HG03342 (cell line): ENCODE data around the gene VTI1A.

Experiments used
- ATAC-seq: cut with Tn5 transposase; IDR thresholded peaks from one replicate; pipeline ENCODE4 v1.9.1; 2021; ENCODE audit warnings: mild to moderate bottlenecking, moderate library complexity; ENCODE audit not compliant: unreplicated experiment

Gene VTI1A

DNA sequence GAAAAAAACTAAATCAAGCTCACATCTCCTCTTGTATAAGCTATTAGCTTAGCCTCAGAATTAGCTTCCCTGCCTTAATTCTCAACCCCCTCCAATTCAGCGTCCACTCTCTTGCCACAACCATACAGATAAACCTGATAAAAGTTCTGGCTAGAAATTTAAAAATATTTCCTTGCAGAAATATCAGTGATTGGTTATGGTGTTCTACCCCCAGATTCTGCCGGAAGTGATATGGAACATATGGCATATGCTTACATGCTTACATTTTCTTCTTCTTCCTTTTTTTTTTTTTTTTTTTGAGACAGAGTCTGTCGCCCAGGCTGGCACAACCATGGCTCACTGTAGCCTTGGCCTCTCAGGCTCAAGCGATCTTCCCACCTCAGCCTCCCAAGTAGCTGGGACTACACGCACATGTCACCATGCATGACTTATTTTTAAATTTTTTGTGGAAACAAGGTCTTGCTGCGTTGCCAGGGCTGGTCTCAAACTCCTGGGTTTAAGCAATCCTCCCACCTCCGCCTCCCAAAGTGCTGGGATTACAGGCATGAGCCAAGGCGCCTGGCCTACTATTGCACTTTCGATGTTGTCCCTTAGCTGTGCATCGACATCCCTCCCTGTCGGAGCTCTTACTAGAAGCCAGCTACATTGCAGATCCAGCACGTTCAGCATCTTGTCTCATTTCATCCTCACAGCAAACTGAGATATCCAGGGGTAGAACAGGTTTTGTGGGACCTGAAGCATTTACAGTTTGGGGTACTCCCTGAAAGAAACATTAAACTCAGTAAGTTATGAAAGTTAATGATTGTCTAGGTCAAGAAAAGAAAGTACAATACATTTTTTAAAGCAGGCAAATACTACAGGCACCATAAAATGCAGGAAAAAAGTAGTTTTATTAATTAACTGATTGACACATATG is 297.4 kb downstream of the VTI1A start:
- no peak for ATAC-seq

DNA sequence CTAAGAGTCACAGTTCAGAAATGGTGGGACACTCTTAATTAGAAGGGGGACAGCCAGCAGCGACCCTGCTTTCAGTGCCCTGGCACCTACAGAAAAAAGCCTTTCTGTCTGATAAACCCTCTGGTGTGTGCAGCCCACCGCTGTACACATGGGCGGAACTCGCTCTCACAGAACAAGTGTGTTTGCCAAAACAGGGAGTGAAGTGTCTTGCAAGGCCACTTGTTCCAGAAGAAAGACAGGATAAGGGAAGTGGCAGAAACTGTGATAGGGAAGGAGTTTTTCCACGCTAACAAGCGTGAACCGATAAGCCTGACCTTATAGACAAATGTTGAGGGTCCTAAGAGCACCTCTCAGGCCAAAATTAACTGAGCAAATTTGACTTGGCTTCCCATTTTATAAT is 299.3 kb downstream of the VTI1A start:
- no peak for ATAC-seq

DNA sequence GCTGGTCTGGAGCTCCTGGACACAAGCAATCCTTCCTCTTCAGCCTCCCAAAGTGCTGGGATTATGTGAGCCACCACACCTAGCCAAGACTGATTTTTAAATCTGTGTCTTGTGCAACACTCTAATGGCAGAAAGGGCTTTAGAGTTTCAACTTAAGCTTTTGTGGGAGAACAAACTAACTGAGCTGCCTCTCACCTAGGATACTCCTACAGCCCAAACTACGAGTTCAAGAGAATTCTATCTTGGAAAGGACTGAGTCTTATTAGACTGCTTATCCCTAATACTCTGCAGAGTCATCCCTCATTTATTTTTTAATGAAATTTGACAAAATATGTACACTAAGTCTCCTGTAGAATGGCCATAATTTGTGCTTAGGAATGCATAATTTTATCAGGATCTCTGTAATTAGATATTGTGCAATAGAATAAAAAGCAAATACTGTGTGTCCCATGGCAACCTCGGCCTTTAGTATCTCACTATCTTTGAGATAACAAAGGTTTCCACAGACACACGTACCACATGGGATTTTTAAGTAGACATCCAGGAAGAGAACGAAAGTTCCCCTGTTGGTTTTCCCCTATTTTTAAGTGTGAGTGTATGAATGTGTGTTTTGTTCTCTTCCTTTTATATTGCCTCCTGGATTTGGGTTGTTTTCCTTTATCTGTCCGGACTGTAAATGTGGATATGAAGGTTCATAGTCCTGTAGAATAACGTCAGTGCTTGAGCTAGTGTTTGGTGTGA is 303.6 kb downstream of the VTI1A start:
- no peak for ATAC-seq

DNA sequence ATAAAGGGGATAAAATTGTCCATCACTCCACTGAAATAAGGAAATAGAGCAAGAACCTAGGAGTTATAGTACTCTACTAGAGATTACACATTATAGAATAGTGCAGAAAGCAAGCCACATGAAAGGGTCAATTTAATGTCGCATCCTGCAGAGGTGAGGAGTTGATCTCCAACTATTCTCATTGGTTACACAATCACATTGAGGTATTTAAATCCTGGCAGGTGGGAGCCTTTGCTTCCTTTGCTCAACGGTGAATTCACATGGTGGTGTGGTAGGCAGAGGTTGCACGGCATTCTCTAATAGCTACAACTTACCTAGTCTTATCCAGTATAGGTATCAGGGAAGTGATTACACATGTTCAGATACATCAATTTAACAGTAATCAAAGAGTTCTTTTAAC is 304.6 kb downstream of the VTI1A start:
- ATAC-seq, result no peak

DNA sequence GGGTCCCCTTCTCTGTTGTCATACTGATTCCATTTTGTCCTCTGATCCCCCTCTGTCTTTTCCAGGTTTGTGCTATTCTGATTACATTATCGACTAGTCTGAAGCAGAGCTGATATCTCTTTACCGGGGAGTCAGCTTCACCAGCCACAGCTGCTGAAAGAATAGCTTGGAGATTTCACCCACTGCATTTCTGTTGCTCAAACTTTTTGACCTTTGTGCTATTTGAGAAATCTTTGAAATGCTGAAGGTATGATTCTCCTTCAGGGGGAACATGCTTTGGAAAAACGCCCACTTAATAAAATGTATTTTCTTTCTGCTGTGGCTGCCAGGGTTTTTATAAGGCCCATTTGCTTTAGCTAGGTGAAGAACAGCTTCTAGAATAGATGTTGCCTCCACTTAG is 305.3 kb downstream of the VTI1A start:
- no peak for ATAC-seq

DNA sequence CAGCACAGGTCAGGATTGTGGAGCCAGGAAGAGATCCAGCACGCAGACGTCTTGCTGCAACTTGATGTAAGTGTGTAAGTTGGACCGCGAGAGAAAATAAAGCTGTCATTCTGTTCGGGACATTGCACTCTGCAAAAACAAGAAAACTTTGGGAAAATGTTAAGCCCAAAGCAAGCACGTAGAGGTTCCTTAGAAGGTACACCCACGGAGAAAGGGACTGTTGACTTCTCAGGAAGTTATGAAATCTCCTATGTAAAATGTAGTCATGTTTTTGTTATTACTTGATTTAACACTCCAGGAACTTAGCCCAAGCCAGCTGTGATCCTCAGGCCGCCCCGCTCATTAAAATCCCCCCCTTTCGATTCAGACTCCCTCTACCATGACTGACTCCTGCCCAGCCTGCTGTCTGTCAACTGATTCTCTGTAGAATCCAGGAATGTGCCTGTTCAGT is 307.0 kb downstream of the VTI1A start:
- no peak for ATAC-seq

DNA sequence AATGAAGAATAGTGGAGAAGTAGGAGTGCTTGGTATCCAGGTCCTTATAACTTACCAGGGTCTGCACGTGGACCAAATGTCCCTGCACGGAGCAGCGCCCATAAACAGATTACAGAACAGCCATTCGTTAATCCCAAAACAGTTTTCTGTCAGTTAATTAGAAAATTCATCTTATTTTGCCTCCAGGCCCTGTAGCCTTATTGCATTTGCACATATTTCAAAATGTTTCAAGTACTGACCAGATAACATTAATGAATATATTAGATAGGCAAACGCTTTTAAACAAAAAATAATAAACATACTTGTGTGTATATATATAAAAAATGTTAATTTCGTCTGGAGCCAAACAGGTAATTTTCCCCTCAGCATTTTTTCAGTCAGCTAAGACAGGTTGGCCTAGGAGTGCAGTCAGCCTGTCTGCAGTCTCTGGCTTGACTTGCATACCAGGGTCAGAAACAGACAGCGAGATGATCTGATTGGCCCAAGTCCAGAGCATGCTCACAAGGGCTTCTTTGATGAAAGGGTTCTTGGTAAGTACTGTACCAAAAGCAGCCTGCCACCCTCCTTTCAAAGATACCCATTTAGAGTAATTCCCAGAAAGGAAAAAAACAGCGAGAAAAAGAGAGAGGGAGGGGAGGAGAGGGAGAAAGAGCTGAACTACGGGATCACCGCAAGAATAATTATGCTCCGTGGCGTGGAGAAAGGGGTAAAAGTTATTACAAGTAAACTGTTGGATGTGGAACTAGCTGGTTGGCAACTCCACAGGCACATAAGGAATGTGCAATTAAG is 308.6 kb downstream of the VTI1A start:
- no peak for ATAC-seq

DNA sequence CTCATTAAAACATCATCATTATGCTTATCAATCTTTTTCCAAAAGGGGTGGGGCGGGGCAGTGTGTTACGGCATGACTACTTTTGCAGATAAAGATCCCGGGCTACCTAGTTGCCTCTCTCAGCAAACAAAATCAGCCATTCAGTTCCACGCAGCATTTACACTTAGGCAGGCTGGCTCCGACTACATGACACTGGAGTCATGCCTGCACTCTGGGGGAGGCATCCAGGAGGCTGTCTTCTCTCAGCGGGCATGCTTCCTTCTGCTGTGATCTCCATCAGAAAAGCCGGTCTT is 309.2 kb downstream of the VTI1A start:
- ATAC-seq, result no peak

DNA sequence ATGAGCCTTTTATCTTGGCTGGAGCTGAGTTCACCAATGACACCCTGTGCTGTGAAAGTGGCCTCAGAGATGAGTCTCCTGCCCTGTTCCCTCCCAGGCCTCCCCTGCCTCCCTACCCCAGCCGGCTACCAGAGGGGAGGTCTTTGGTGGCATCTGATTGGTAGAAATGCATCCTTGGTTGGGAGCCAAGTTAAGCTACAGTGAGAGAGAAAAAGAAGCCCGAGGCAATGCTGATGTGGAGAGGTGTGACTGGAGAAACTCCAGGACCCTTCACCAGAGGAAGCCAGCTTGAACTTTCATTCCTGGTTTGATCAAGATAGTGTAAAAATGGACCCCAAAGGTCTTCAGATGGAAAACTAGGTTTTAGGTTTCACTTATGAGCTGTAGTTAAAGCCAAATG is 311.9 kb downstream of the VTI1A start:
- no peak for ATAC-seq

DNA sequence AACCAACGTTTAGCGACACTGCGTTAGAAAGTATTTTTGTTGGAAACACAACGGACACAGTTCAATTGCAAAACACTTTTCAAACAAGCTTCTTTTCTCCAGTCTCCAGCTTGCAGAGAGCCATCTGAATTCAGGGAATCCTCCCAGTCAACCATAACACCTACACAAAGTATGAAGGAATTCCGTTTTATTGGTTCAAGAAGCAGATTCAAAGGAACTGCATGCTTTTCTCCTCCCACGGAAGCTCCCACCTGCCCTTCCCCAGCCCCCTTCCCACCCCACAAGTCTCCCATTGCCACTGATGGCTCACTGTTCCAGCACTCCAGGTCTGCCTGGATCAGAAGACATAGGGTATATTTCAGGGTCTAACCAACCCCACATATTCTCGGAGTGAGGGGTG is 312.5 kb downstream of the VTI1A start:
- ATAC-seq, result no peak

DNA sequence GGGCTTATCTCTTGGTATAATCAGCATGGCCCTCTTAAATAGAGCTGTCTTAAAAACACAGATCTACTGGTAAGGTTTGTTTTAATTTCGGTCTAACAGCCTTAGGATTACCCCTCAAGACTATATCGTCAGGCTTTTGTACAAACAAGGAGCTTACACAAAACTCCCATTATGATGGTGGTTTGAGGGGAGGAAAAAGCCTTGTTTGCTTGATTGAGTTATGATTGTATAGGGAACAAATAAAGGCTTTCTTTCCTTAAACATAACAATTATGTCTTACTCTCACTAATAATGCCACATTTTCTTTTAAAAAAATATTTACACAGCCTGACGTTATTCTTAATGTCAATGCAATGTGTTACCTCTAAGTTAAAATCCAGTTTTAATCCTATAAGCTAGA is 314.2 kb downstream of the VTI1A start:
- ATAC-seq, result no peak

DNA sequence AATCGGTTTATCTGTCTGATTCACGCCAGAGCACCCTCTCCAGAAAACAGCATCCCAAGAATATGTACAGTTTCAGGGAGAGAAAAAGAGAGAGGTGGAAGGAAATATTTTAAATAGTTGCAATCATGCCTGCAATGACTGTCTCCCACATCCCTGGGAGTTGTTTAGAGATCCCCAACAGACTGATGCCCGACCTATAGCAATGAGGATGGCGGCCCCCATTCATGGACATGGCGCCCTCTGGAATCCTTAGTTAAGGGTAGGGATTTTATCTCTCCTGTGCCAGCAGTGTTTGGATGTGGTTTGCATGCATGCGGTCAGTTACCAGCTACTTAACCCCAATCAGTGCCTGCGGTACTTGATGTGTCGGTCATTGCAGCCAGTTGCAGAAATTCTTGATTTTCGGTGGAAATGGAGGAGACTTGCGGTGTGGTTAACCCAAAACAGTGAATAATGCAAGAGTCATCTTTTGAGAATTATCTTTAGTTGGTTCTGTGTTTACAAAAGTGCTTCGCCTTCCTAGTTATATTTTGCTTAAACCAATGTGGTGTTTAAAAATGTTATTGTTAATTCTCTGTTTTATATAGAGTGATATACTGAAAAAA is 317.0 kb downstream of the VTI1A start:
- ATAC-seq, result no peak

DNA sequence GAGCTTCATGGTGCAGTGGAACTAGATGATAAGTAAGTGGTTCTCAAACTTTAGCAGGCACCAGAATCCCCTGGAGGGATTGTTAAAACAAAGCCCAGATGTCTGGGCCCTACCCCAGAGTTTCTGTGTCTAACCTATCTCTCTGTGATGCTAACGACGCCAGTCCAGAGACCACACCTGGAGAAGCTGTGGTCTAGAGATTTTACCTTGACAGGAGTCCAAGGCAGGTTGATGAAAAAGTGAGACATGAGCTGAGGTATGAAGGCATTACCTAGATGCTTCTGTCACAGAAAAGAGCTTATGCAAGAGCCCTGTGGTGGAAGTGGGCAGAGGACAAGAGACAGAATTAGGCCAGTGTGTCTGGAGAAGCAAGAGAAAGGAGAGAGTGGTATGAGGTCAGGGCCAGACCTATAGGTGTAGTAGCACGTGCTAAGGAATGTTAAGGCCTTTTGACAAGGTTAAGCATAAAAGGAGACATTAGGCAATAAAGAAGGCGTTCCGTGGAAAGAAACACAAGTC is 318.8 kb downstream of the VTI1A start:
- ATAC-seq, result no peak

DNA sequence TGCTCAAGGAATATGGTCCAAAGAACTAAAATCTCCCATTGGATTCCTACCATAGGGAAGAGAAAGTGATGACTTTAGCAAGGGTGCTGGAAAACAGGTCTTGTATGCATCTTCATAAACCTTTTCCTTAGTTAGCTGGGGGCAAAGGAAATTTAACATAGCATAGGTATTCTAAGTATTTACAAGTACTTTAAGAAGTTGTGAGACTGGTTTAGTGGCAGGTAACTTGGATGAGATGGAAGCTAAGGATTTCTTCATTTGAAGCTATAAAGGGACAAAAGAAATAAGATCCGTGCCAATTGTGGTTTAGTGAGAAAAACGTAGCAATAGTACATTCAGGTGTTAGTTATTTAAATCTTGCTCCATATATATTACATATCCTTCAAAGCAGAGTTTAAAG is 319.6 kb downstream of the VTI1A start:
- no peak for ATAC-seq

DNA sequence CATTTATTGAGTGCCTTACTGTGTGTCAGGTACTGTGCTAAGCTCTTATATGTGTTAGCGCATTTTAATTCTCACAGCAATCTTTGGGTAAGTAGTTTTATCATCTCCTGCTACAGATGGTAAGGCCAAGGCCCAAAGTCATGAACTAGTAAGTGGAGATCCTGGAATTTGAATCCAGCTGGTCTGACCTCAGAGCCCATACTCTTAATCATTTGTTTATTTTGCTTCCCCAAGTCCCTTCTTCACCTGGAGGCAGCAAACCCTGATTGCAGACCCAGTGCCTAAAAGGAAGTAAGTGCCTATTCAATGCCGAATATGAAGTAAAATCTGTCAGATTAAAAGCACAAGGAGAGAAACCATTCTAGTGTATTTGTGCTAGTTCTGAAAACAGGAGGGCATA is 320.1 kb downstream of the VTI1A start:
- ATAC-seq, result no peak

DNA sequence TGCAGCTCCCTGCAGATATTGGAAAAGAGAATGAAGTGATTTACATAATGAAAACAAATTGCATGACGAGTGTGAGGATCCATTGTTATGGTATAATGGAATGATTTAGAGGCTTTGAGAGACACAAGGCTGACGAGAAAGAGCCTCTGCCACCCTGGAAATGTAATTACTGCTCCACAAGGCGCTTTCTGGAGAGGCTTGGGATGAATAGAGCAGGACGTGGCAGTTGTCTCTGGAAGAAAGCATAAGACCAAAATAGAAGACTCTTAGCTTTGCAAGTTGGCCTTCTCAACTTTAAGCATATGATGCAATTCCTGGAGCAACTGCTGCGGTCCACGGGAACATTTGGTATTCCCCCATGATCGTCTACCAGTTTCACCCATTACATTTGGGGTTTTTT is 321.1 kb downstream of the VTI1A start:
- ATAC-seq, result no peak

DNA sequence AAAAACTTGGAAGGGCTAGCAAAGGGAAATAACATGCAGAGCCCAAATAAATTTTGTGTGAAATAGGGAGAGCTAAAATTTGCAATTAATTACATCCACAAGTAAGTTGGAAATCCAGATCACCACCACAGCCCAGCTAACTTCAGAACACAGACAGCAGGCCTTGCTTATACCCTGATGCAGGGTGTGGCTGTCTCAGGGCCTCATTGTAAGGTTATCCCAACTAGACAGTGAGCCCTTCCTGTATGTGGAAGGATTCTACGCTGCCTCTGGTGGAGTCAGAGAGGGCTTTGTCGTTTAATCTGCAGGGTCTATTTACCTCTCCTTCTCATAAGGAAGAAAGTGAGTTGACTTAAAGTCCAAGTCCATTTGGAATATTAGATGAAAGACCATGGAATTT is 322.1 kb downstream of the VTI1A start:
- ATAC-seq, result no peak

DNA sequence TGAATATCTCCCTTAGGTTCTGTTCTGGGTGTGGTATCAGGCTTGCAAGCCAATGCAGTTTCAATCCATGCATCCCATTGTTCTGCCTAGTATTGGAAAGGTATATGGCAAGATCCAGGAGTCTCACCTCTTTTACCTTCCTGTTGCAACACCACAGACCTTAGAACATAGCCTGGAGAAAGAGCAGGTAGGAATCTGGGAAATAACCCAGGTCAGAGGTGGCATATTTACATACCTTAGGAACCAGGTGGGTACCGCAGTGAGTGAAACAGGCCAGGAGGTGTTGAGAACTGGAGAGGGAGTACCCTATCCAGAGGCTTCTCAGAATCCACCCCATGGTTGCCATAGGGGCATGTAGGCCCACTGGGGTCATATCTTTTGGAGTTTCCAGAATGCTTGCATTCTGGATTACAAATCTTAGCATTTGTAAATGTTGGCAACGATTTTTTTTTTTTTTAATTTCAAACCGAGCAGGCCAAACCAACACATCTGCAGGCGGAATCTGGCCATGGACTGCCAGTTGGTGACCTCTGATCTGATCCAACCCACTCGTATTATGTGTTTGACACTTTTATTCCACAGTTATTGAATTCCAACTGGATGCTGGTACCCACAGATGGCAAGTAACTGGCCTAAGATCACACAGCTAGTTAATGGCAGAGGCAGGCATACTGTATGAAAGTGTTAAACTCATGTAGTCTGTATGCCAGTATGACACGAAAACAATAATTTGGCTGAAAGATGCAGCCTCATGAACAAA is 322.8 kb downstream of the VTI1A start:
- ATAC-seq, result no peak

DNA sequence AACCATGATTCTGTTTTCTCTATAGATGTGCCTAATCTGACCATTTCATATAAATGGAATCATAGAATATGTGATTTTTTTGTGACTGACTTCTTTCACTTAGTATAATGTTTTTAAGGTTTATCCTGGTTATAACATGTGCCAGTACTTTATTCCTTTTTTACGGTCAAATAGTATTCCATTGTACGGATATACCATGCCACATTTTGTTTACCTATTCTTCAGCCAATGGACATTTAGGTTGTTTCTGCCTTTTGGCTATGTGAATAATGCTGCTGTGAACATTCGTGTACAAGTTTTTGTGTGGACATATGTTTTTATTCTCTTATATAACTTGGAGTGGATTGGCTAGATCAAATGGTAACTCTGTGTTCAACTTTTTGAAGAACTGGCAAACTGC is 324.7 kb downstream of the VTI1A start:
- ATAC-seq, result no peak

DNA sequence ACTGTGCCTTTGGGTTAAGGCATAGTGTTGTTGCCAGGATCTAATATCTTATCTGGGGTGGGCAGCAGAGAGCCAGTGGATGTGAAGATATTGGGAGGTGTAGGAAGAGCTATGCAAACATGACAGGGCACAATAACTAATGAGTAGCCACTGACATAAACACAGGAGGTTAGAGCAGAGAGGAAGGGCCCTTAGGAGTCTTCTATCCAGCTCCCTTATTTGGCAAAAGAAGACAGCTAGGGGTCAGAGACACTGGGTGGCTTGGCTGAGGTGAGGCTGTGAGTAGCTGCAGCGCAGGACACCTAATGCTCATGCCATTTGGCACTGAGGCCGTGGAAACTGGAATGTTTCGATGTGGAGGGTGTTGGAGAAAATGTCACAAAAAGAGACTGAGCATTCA is 326.8 kb downstream of the VTI1A start:
- no peak for ATAC-seq
